ENCODE data around the gene HLA-C.
"Not testable (repeated sequence)": the region's sequence is repeated elsewhere in the genome, so short reads cannot be mapped to it uniquely, and the experiment has no call there.

HLA-C gene

DNA sequence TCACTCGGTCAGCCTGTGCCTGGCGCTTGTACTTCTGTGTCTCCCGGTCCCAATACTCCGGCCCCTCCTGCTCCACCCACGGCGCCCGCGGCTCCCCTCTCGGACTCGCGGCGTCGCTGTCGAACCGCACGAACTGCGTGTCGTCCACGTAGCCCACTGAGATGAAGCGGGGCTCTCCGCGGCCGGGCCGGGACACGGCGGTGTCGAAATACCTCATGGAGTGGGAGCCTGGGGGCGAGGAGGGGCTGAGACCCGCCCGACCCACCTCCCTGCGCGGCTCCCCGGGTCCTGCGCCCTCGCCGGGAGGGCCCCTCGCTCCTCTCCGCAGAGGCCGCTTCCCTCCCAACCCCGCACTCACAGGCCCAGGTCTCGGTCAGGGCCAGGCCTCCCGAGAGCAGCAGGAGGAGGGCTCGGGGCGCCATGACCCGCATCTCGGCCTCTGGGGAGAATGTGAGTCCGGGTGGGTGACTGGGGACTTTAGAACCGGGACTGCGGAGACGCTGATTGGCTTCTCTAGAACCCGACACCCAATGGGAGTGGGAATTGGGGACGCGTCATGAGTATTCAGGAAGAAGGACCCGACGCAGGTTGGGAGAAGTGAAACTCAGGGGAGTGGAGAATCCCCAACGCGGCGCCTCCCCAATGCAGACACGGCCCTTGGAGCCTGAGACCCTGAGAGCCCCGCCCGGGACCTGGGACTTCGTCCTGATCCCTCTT is at the start of gene HLA-C:
HLA-C (minus strand) TSS at position 452 of the 717 bp plus-strand sequence; CDS start at position 431, 21 bp downstream.
- DNase-seq (ENCODE audit: low spot score), result peak; percentile 95

DNA sequence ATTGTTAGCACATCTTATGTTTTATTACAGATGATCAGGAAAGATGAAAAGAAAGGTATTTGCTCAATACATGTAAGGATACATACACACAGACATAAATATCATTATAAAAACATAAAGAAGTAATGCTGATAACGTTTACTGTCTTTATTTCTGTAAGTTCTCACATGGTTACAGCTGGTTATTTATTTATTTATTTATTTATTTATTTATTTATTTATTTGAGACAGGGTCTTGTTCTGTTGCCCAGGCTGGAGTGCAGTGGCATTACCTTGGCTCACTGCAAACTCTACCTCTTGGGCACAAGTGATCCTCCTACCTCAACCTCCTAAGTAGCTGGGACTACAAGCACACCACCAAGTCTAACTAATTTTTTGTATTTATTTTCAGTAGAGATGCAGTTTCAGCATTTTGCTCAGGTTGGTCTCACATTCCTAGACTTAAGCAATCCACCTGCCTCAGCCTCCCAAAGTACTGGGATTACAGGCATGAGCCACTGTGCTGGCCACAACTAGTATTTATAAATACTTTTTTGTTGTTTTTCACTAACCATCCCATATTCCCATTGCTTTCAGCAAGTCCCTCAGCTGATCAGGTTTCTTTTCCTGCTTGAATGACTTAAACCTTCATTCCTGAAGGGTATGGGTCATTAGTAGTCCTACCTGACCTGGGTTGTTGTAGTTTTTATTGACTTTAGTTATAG is 49.3 kb upstream of the HLA-C start:
- no peak for DNase-seq (ENCODE audit: low spot score)

- DNase-seq (ENCODE audit: low spot score), result no peak
Observed at GRCh38 chr6:31317036-31317435, 45.1 kb upstream of the HLA-C start.

DNA sequence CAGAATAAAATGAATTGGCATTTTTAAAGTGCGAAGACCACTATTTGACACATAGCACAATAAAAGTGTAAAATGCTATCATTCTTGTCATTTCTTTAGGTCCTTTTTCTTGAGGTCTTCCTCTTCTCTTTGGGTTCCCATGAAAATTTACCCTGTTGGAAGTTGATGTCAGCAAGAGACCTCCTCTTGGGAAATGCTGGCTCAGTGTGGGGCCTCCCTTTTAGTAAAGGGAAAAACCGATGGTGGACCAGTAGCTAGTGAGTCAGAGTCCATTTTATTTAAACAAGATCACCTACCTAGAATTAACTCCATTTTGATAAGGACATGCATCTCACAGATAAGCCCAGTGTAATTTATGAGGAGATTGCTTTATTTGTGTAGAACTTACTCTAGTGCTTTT is 37.7 kb upstream of the HLA-C start:
- no peak for DNase-seq (ENCODE audit: low spot score)

DNA sequence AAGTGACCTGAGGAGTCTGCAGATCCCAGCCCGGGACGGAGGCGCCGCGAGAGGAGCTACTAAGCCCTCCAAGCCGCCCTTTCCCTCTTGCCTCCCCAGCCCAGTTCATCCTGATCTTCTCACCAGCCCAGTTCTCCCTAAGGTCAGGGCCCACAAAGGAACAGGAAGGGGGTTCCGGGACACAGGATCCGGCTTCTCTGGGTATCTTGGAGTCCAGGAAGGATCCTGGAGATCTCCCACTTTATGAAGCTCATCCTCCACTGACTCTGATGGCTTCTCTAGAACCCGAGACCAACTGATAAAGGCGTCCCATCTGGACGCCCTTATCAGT is 36.9 kb upstream of the HLA-C start:
- no peak for DNase-seq (ENCODE audit: low spot score)

DNA sequence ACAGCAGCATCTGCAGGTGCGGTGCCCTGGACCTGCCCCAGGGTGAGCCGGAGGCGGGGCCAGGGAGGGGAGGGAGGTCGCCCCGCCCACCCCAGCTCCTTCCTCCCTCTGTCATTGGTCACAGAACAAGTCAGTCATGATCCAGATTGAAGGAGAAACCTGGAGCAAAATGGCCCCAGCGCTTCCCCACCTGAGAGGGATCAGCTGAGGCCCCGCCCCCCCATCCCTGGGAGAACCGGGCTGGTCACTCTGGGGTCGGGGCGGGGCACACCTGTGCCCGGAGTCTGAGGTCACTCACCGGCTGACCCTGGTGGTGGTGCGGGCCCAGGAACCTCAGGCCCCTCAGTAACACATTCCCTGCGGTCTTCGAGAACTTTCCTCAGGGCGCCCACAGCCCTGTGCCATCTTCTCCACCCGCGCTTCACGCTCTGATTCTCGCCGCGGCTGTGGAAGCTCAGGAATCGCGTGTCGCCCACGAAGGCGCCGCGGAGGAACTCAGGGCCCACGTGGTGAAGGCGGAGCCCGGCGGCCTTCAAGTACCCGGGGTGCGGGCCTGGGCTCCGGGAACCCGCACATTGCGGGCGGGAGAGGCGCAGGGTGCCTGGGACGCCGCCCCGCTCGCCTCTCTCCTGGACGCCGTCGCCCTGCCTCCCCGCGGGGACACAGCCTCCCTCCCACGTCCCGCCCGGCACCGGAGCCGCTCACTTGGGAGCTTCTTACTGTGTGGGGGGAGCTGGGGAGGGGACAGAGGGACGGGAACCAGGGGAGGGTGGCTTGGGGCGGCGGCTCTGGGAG is 36.4 kb upstream of the HLA-C start:
- DNase-seq (ENCODE audit: low spot score), result peak; percentile 9

DNA sequence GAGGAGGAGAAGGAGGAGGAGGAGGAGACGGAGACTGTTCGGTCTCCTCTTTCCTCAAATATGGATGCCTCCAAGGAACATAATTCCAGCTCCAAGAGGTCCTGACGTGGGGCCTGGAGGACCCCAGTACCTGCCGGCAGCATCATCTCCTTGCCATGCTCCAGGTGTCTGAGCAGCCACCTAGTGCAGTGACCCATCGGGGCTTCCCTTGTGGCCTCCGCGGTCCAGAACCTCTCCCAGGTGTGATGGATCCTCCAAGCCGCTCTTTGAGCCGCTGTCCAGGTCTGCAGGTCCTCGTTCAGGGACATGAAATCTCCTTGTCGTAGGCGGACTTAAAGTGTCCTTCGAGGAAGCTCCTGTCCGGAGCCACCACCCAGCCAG is 35.8 kb upstream of the HLA-C start:
- no peak for DNase-seq (ENCODE audit: low spot score)

DNA sequence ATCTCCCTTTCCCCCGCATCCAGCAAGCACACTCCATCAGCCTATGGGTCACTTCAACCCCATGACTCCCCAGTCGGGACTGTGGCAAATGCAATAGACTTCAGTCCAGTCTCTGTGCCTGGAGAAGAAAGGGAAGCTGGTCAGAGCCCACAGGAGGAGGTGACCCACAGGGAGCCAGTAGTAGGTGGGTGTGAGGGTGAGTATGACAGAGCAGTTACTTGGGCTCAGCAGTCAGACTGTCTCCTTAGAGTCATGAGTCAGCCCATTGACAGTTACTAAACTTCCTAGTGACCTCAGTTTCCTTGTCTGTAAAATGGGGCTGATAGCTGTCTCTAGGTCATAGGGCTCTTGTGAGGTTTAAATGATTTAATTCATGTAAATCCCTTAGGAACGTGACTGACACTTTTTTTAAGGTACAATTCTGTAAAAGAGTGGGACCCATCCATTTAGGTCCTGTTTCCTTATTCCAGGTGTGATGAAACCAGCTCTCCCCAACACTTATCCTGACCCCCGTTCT is 33.9 kb upstream of the HLA-C start:
- no peak for DNase-seq (ENCODE audit: low spot score)

DNA sequence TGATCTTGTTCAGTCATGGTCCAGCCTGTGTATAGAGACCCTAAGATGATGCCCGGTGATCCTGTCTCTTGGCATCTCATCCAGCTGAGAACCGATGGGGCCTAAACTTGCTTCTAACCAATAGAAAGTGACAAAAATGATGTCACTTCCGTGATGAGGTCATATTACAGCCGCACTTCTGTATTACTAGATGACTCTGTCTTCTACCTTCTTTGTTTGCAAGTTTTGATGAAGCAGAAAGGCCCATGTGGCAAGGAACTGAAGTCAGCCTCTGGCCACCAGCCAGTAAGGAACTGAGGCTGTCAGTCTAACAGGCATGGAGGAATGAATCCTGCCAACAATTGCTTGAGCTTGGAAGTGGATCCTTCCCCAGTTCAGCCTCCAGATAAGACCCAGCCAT is 32.8 kb upstream of the HLA-C start:
- DNase-seq (ENCODE audit: low spot score), result no peak

- DNase-seq (ENCODE audit: low spot score), result no peak
Observed at GRCh38 chr6:31300797-31301196, 28.9 kb upstream of the HLA-C start.

DNA sequence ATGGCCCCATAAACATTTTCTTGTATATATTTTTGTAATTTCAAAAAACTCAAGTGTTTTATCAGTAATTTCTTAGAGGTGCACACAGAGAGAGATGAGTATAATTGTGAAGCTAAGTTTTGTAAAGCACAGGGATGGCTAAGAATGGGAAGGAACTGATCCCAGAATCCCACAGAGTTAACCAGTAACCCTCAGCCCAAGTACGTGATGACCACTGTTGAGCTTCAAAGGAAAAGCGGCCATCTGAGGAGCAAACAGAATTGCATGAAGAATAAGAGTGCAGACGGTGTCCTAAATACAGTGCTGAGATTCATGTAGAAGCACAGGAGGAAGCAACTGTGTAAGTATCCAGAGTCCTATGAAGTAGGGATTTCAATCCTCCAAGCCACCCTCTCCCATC is 28.1 kb upstream of the HLA-C start:
- no peak for DNase-seq (ENCODE audit: low spot score)

GRCh38 chr6:31299511-31299910 is 27.6 kb upstream of the HLA-C start:
- no peak for DNase-seq (ENCODE audit: low spot score)

GRCh38 chr6:31294056-31294455 is 22.2 kb upstream of the HLA-C start:
- no peak for DNase-seq (ENCODE audit: low spot score)

- DNase-seq (ENCODE audit: low spot score), result peak; percentile 33
Observed at GRCh38 chr6:31293343-31293742, 21.5 kb upstream of the HLA-C start.

GRCh38 chr6:31289788-31290187 is 17.9 kb upstream of the HLA-C start:
- no peak for DNase-seq (ENCODE audit: low spot score)

DNA sequence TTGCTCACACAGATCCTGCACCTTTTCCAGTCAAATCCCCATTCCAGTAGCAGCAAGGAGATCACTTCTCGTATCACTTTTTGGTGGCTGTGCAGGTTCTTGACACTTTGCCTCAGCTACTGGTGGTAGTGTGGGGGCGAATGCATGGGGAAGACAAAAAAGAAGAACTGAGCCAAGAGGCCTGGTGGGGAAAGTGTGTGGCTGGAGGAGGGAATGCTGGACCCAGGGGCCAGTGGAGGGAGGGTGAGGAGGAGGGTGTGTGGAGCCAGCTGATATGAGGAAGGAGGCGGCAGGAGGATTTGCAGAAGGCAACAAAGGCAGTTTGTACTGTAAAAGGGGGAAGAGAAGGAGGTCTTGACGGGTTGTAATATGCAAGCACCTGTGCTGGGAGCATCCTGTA is 15.7 kb upstream of the HLA-C start:
- DNase-seq (ENCODE audit: low spot score), result no peak

GRCh38 chr6:31285982-31286381 is 14.1 kb upstream of the HLA-C start:
- no peak for DNase-seq (ENCODE audit: low spot score)

- no peak for DNase-seq (ENCODE audit: low spot score)
Observed at GRCh38 chr6:31285486-31285885, 13.6 kb upstream of the HLA-C start.

GRCh38 chr6:31279647-31280046 is 7.8 kb upstream of the HLA-C start:
- not testable (repeated sequence) for DNase-seq (ENCODE audit: low spot score)

DNA sequence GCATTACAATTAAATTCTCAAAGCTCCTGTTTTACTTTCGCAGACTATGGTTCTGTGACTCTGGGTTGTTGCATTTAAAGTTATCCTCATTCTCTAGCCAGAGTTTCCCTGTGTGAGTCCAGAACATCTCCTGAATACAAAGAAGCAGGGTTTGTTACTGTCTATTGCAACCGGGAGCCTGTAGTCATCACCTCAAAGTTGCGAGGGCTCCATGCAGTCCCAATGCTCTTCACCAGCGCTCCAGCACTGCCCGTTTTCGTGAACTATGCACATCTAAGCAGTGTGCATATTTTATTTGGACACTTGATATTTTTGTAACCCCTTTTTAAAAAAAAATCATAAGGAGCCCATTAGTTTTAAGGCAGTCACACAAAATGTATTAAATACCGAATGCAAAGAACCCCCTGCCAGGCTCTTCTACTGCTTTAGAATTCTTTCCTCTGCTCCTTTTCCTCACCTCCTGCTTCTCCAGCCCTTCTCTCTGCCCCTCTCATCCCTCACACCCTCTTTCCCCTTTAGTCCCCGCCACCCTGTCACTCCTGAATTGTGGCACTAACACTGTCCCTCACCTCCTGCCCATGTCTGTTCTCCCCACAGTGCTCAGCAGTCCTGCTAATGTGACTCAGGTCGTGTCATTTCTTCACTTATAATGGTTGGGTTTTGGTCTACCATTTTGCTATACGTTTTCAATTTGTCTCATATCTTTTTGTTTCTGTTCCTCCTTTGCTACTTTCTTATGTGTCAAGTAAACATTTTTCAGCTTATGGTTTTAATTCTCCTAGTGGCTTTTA is 1.1 kb upstream of the HLA-C start:
- DNase-seq (ENCODE audit: low spot score), result no peak

- DNase-seq (ENCODE audit: low spot score), result no peak
Observed at GRCh38 chr6:31272436-31272835, 544 bp upstream of the HLA-C start.

Data from LoVo (cell line).